Peyer's patch (tissue), 4 donors: ENCODE data around the gene TINAG.

Source experiments
- CTCF ChIP-seq, 6 experiments: fragments of 450-650 bp in 4 of 6; fragments of 200-600 bp in 2 of 6; sonication (generic) in 1 of 6; IDR thresholded peaks; one replicate each; pipeline ENCODE4 v1.5.1; 2017 to 2019; ENCODE audit warnings: antibody characterized with exemption in 6 of 6, mild to moderate bottlenecking in 3 of 6, moderate library complexity in 1 of 6
- POLR2A ChIP-seq, 2 donors: fragments of 450-650 bp; IDR thresholded peaks; one replicate each; pipeline ENCODE4 v1.5.1; 2017; ENCODE audit warnings: antibody characterized with exemption in 2 of 2, mild to moderate bottlenecking in 2 of 2, moderate library complexity in 2 of 2

DNA sequence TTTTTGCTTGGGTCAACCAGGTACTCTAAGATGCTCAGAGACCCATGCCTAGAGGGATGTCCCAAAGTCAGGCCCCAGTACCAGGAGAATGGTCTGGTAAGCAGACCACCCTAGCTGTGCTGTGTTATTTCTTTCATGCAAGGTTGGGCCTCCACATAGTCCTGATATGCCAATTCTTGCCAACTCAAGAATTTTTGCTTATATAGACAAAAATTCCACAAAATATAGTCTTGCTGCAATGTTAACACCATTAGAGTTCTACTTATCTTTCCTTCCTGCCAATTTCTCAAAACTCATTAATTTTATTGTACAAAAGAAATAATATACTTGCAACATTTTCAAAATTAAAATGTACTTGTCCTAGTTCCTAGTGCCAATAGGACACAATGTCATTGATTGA, 33.9 kb upstream of the TINAG start:
- no peak for TF ChIP-seq CTCF (IDR thresholded peaks at IDR 0.05)
- TF ChIP-seq POLR2A (IDR thresholded peaks at IDR 0.05), result no peak
